Lung (tissue), 12 donors: ENCODE measurements around the gene ZC3H13. TPM values are rescaled to one million over a fixed set of nuclear protein-coding genes. Genes with fewer than 3 reads are reported as not detected.

Source experiments
- ATAC-seq: fragments of 200-7000 bp; cut with Tn5 transposase; one replicate; pipeline ENCODE4 v1.9.1; 2020; ENCODE audit warnings: moderate number of reproducible peaks; ENCODE audit not compliant: insufficient read depth, low FRiP score
- DNase-seq, 3 donors: peaks; one replicate each; pipeline ENCODE4 v3.0.0-alpha.2; 2013 to 2017
- H3K27ac ChIP-seq, 2 donors: one replicate each; pipeline ENCODE4 v1.5.1; 2013; ENCODE audit warnings: mild to moderate bottlenecking in 2 of 2, moderate library complexity in 2 of 2, control low read depth in 1 of 2, inconsistent platforms in 1 of 2, low read depth in 1 of 2, low read length in 1 of 2
- H3K27me3 ChIP-seq, 3 donors: one replicate each; pipeline ENCODE4 v1.5.1; 2013; ENCODE audit warnings: low read length in 2 of 3; ENCODE audit not compliant: control insufficient read depth in 3 of 3, insufficient read depth in 3 of 3
- H3K36me3 ChIP-seq, 4 donors: one replicate each; pipeline ENCODE4 v1.5.1; 2013; ENCODE audit warnings: low read length in 4 of 4, mild to moderate bottlenecking in 1 of 4, moderate library complexity in 1 of 4; ENCODE audit not compliant: control insufficient read depth in 4 of 4, insufficient read depth in 4 of 4
- H3K4me1 ChIP-seq, 5 donors: one replicate each; pipeline ENCODE4 v1.5.1; 2013; ENCODE audit warnings: low read length in 5 of 5, mild to moderate bottlenecking in 2 of 5, moderate library complexity in 1 of 5; ENCODE audit not compliant: control insufficient read depth in 5 of 5, insufficient read depth in 5 of 5
- H3K4me3 ChIP-seq: one replicate; pipeline ENCODE4 v1.5.1; 2013; ENCODE audit warnings: mild to moderate bottlenecking, control low read depth, moderate library complexity
- H3K9ac ChIP-seq, 2 donors: one replicate each; pipeline ENCODE4 v1.5.1; 2013; ENCODE audit warnings: low read length in 2 of 2, control low read depth in 1 of 2; ENCODE audit not compliant: insufficient read depth in 1 of 2
- H3K9me3 ChIP-seq, 4 donors: one replicate each; pipeline ENCODE4 v1.5.1; 2013; ENCODE audit warnings: low read length in 3 of 4, mild to moderate bottlenecking in 1 of 4, moderate library complexity in 1 of 4; ENCODE audit not compliant: control insufficient read depth in 4 of 4, insufficient read depth in 3 of 4
- WGBS, 2 donors: extraction: QIAGEN DNeasy Blood & Tissue Kit; methylation state at CpG; one replicate each; pipeline ENCODE4 v1.1.7; 2013; 5-methylcytosine and 5-hydroxymethylcytosine counted together
- polyA plus RNA-seq, 2 donors: library from polyadenylated mRNA; stranded (reverse); fragments of 200-250 nt; gene quantifications; one replicate each; pipeline ENCODE4 v1.2.1, GENCODE V29; 2013
- total RNA-seq, 2 donors: library from RNA; depleted of rRNA in 1 of 2; stranded (reverse); fragments of >200 nt in 1 of 2; gene quantifications; one replicate each; pipeline ENCODE4 v1.2.1, GENCODE V29; 2014 to 2021
- TF ChIP-seq, protein P1 (sequence below): IDR thresholded peaks from 2 replicates; pipeline ENCODE4 v1.5.1; 2012; ENCODE audit warnings: mild to moderate bottlenecking; ENCODE audit errors: control extremely low read depth, extremely low read depth
- donor health status: control.
- donor health status: control.
- donor health status: Bipolar disorder and iron deficiency.
- donor health status: healthy.
- donor health status: DM: yes; HTN: yes; CAD: no.

Gene ZC3H13
- total and polyA plus RNA-seq, 4 donors = 12.6 to 54.3 (median 27.3) TPM

DNA sequence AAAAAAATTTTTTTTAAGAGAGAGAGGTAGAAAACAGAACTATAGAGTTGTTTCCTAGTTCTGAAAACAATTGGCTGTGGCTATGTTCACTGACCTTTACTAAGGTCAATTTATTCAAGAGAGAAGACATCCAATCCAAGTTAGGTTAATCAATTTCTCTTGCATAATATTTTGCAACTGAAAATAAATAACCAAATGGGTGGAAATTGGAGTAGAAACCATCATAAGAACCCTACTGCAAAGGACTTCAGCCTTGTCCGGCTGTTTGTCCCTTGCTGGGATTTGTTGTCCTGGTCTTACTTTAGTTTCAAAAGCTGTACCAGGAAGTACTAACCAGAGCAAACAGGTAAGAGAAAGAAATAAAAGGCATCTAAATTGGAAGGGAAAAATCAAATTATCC is 23.3 kb upstream of the ZC3H13 start:
- Histone ChIP-seq H3K9ac (no peak overlapping the region), H3K9me3 (no peaks in the 10 kb centered on the region), H3K27me3 (no peaks in the 10 kb centered on the region), H3K27ac (no peak overlapping the region), H3K4me3 (no peak overlapping the region), H3K36me3 (no peaks in the 10 kb centered on the region), H3K4me1 (no peaks in the 10 kb centered on the region)
- DNase-seq (no peak), ATAC-seq (no peak)
- 98 to 99% methylated on average over 1 of the region's 1 CpG for WGBS, 2 donors
- TF ChIP-seq, protein P1, sequence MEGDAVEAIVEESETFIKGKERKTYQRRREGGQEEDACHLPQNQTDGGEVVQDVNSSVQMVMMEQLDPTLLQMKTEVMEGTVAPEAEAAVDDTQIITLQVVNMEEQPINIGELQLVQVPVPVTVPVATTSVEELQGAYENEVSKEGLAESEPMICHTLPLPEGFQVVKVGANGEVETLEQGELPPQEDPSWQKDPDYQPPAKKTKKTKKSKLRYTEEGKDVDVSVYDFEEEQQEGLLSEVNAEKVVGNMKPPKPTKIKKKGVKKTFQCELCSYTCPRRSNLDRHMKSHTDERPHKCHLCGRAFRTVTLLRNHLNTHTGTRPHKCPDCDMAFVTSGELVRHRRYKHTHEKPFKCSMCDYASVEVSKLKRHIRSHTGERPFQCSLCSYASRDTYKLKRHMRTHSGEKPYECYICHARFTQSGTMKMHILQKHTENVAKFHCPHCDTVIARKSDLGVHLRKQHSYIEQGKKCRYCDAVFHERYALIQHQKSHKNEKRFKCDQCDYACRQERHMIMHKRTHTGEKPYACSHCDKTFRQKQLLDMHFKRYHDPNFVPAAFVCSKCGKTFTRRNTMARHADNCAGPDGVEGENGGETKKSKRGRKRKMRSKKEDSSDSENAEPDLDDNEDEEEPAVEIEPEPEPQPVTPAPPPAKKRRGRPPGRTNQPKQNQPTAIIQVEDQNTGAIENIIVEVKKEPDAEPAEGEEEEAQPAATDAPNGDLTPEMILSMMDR = no peak

DNA sequence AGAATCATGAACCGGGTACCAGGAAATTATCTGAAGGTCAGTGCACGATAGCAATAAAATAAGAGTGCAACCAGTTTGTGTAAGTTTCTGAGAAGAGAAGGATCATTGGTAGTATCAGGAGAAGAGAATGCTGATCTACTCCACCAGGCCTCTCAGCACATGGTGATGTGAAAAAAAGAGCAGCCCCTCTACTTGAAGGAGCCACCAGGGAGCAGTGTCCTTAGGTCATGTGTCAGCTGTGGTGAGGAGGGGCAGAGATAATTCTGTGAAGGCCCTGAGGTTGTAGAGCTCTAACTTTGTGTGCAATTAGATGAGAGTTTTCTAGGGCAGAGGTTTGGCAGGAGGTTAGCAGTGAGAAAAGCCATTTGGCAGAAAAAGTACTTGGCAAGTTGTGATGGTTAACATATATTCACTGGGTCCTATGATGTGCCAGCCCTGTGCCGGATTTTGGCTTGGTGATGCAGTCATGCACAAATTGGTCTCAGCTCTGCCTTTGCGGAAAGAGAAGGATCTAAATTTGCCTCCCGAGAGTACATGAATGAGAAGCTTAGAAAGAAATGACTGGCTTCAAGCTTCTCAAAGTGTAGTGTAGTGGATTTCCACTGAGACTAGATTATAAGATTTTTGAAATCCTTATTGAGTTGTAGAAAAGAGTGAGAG is 19.2 kb upstream of the ZC3H13 start:
- 96 to 97% methylated on average over 5 of the region's 5 CpGs for WGBS, 2 donors
- Histone ChIP-seq H3K4me3 (no peak overlapping the region), H3K4me1 (no peaks in the 10 kb centered on the region), H3K36me3 (no peaks in the 10 kb centered on the region), H3K27me3 (peaks cover 0 to 3% (median 0%) of the 10 kb centered on the region in 3 donors), H3K9ac (no peak overlapping the region), H3K9me3 (no peaks in the 10 kb centered on the region), H3K27ac (no peak overlapping the region)
- TF ChIP-seq, protein P1 = no peak
- no peak for ATAC-seq
- no peak for DNase-seq

DNA sequence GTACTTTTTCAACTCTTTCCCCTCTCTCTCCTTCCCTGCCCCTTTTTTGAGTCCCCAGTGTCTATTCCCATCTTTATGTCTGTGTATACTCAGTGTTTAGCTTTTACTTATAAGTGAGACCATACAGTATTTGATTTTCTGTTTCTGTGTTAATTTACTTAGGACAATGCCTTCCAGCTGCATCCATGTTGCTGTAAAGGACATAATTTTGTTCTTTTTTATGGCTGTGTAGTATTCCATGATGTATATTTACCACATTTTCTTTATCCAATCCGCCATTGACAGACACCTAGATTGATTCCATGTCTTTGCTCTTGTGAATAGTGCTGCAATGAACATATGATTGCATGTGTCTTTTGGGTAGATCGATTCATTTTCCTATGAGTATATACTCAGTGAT is 10.7 kb upstream of the ZC3H13 start:
- no peak for DNase-seq
- ATAC-seq = no peak
- TF ChIP-seq, protein P1 = no peak
- Histone ChIP-seq H3K27ac (no peak overlapping the region), H3K9me3 (no peaks in the 10 kb centered on the region), H3K27me3 (peaks cover 0 to 3% (median 0%) of the 10 kb centered on the region in 3 donors), H3K4me1 (no peaks in the 10 kb centered on the region), H3K9ac (no peak overlapping the region), H3K36me3 (no peaks in the 10 kb centered on the region), H3K4me3 (no peak overlapping the region)
- WGBS, 2 donors = 94 to 95% methylated on average over 2 of the region's 2 CpGs

DNA sequence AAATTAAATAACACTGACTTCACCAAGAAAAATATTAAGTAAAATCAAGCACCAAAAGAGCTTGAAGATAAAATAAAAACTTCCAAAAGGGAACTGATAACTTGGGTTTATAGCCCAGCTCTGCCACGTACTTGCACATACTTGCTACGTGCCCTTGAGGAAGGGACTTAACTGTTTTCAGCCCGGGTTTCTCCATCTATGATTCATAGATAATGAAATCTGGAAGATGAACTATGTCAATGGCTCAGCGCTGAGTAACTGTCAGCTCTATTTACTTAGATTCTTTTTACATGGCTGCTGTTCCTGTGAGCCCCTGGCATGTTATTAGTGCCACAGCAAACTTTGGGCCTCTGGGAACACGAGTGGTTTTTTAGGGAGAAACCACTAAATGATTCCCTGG is 9.6 kb upstream of the ZC3H13 start:
- WGBS, 2 donors = 78 to 85% methylated on average over 5 of the region's 5 CpGs
- ATAC-seq = no peak
- H3K27me3 ChIP-seq = no peaks in the 10 kb centered on the region
- H3K4me3 ChIP-seq = no peak overlapping the region
- H3K36me3 ChIP-seq = no peaks in the 10 kb centered on the region
- H3K9ac ChIP-seq = no peak overlapping the region
- TF ChIP-seq, protein P1 = no peak
- H3K27ac ChIP-seq = no peak overlapping the region
- no peaks in the 10 kb centered on the region for H3K9me3 ChIP-seq
- DNase-seq = no peak
- H3K4me1 ChIP-seq = no peaks in the 10 kb centered on the region
